Midbrain (tissue), 1 donor: ENCODE data around the gene ROBO3.

ENCODE experiments used
- DNase-seq: peaks from one replicate; lab custom pipeline; 2025; lab: John Stamatoyannopoulos, UW

ROBO3 gene

DNA sequence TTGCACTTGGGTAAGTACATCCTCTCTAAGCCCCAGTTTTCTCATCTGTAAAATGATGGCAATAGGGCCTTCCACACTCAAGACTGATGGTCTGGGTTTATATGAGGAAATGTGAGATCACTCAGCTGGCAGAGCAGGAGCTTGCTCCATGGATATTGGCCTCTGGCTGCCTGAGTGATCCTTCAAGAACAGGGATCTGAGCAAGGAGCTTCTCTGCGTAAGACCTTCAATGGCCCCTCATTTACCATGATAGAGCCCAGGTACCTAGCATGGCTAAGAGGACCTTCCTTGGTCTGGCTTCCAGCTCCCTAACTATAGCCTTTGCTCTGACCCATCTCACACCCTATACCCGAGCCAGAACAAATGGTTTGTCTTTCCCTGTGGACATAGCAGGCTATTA lies 26.9 kb downstream of the ROBO3 start:
- no peak for DNase-seq

DNA sequence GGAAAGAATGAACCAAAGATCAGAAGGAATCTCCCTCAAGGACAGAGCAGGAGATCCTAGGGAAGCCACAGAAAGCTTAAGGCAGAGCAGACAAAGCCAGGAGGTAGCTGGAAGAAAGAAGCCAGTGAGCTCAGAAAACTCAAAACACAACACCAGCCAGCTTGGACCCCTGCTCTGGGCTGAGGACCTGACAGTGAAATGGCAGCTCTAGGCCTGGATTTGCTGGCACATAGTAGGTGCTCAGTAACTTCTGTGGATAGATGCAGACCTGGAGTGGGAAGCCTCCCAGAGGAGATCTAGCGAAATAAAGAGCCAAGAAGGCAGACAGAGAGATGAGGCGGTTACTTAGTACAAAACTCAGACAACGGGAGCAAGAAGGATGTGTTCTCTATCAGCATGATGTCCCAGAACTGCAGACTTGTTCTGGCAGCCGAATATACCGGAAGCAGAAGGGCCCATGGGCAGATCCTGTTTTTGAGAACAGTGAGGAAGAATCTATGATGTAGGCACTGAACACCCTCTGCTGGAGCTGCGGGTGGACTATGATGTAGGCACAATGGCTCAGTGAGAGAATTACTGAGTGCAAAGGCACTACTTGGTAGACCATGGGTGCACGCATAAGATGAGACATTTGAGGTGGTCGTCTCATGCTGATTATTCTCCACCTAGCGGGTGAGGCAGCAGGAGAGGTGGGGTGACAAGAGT lies 27.7 kb downstream of the ROBO3 start:
- DNase-seq, result peak; percentile 11

- no peak for DNase-seq
These were observed 28.7 kb downstream of the ROBO3 start for GRCh38 chr11:124893781-124894401.

DNA sequence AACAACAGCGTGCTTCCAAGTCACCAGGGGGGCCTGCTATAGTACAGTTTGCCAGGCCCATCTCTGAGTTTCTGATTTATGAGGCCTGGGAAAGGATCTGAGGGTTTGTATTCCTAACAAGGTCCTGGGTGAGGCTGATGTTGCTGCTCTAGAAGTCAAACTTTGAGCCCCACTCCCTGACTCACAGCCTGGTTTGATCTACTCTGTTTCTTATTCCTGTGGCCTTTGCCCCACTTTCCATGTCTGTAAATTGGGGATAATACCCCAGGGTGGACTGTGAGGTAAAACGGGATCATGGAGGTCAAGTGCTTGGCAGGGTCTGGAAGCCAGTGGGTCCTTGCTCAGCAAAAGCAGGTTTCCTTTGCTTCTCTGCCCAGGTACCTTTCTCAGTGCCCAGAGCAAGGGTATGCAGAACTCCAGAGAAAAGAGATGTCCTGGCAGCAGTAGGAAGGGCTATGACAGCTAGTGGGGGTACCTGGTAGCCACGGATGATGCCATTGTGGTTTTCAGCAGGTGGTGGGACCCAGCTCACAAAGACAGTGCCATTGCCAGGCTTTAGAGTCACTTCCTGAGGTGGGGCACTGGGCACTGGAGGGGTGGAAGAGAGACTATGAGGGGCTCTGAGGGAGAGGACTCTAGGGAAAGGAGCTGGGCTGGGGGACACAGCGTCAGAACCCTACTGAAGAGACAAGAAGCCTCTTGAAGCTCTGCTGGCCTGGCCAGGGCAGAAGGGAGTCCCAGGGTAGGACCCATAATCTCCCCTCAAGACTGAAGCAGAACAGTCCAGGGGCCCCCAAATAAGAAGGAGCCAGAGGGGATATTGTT lies 29.6 kb downstream of the ROBO3 start:
- no peak for DNase-seq

GRCh38 chr11:124895471-124895971 lies 30.3 kb downstream of the ROBO3 start:
- DNase-seq, result no peak

- no peak for DNase-seq
These were observed 31.0 kb downstream of the ROBO3 start for GRCh38 chr11:124896071-124896750.

DNA sequence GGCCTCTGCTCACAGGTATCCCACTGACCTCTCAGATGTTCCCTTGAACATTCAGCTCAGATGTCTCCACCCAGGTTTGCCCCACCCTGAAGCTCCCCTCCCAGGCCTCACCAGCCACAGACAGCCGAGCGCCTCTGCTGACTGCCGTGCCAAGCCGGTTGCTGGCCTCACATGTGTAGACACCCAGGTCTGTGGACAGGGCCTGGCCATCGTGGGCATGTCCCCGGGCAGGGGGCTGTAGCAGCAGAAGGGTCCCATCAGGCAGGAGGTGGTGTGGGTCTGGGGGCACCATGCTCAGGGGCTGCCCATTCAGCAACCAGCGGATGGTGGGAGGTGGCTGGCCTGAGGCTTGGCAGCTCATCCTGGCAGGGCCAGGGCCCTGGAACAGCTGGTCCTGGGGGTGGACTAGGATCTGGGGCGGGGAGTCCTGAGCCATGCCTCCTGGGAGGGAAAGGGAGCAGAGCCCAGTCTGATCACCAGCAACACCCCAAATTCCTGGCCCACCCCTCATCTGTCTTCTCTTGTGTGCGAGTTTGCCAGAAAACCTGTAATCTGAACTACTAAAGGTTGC lies 31.7 kb downstream of the ROBO3 start:
- no peak for DNase-seq

DNA sequence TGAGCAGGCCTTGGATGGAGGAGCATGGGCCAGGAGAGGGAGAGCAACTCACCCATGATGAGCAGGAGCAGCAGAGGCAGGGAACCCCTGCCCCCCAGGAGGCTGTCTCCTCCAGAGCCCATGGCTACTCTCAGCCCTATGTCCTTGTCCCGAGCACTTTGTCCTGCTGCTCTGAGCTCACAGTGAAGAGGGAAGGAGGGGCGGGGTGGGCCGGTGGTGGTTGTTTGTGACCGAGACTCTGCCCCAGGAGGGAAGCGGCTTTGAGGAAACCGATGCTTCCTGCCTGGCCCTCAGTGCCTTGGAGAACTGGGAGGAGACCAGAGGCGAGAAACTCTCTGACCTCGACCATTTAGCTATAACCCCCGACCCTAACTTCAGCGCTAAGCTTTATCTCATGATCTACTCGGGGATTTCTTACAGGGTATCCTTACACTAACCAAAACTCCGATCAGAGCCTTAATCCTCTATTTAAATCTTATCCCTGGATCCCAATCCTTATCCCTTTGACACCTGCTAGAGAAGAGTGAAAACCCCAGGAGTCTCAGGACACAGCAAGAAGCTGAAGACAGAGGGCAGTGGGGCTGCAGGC lies 32.5 kb downstream of the ROBO3 start, which contains the start of gene ROBO4:
TSS of gene ROBO4 (minus strand) at position 192 of the 589 bp plus-strand sequence. CDS start at position 122, 70 bp downstream.
- no peak for DNase-seq

- no peak for DNase-seq
These were observed 33.0 kb downstream of the ROBO3 start for GRCh38 chr11:124898263-124898680.

DNA sequence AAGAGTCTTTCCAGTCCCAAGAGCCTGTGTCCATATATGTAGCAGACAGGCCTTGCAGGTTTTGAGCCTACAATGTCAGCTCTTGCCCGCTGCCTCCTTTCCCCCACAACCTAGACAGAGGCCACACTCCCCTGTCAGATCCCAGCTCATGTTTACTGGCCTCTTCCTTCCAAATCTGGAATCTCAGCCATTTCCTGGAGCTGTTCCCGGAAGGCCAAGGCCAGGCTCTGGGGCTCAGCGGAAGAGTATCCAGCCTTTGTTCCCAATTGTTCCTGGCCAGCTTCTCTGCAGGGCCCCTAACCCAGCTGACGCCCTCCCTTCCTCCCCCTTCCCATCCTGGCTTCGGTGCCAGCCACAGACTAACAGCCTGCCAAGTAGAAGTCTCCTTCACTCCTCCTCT lies 33.5 kb downstream of the ROBO3 start:
- peak; percentile 66 for DNase-seq

GRCh38 chr11:124899383-124900145 lies 34.3 kb downstream of the ROBO3 start:
- no peak for DNase-seq

DNA sequence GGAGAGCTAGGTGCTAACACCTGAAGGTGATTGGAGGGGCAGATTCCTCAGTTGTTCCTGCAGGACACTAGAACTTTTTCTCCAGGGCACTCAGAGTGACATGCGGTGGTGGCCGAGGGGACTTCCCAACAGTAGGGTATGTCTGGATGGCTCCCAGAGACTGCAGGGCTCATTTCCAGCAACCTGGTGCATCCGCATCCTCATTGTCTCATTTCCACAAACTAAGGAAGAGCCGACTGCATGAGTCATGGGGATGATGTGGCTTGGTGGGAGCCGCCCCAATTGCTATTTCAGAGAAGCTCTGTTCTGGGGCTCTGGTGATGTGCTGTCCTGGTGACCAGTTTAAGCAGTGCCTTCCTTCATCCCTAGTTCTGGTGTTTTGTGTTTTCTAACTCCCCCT lies 35.2 kb downstream of the ROBO3 start:
- DNase-seq, result no peak

GRCh38 chr11:124902616-124903015 lies 37.4 kb downstream of the ROBO3 start:
- no peak for DNase-seq

- no peak for DNase-seq
These were observed 50.5 kb downstream of the ROBO3 start for GRCh38 chr11:124915541-124916369.

DNA sequence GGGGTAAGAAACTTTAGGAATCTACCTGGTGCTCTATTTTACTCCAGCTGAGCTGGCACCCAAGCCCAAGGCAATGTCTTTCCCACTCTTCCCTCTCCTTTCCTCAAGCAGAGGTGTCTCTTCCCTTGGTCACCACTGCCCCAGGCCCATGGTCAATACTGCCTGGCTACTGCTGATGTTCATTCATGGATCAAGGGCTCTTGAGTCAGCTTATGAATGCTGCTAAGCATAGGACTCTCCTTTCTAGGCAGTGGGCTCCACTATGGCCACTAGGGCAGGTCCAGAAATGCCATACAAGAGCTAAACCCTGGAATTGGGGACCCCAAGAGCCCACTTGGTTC lies 51.1 kb downstream of the ROBO3 start:
- no peak for DNase-seq

GRCh38 chr11:124917115-124917637 lies 51.9 kb downstream of the ROBO3 start:
- peak; percentile 92 for DNase-seq

GRCh38 chr11:124918950-124919349 lies 53.7 kb downstream of the ROBO3 start, which contains the start of gene HEPN1:
Gene HEPN1 (plus strand): TSS chr11:124919250.
- DNase-seq, result no peak

GRCh38 chr11:124919898-124920297 lies 54.7 kb downstream of the ROBO3 start:
- no peak for DNase-seq

DNA sequence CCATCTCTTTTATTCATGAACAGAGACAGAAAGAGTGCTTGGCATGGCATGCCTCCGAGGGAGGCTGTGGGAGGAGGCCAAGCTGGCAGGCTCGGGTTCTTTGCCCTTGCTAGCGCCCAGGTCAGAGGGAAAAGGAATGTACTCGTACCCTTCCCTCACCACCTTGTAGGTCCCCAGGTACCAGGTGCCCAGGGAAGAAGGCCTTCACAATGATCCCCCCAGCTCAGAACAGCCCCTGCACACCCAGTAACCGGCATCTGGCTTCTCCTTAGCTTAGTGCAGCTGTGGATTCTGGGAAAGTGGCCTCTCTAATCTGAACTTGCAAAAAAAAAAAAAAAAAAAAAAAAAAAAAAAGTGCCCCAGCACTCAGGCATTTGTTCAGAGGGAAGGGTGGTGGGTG lies 55.1 kb downstream of the ROBO3 start:
- no peak for DNase-seq
